HUES48 (cell line): ENCODE data around the gene CIDEA.

Experiments used
- H3K27ac ChIP-seq: one replicate; pipeline ENCODE4 v1.7.0; 2013; ENCODE audit warnings: low read depth, low read length, inconsistent platforms
- H3K27me3 ChIP-seq: 2 replicates; pipeline ENCODE4 v1.6.1; 2013; ENCODE audit warnings: mild to moderate bottlenecking, low read length; ENCODE audit not compliant: control insufficient read depth, insufficient read depth
- H3K36me3 ChIP-seq: 2 replicates; pipeline ENCODE4 v1.6.1; 2013; ENCODE audit warnings: low read length; ENCODE audit not compliant: control insufficient read depth, insufficient read depth
- H3K4me1 ChIP-seq: 2 replicates; pipeline ENCODE4 v1.6.1; 2013; ENCODE audit warnings: mild to moderate bottlenecking, low read length; ENCODE audit not compliant: control insufficient read depth, insufficient read depth
- H3K4me3 ChIP-seq: 2 replicates; pipeline ENCODE4 v1.5.1; 2013; ENCODE audit warnings: mild to moderate bottlenecking, low read depth, low read length
- H3K9ac ChIP-seq: 2 replicates; pipeline ENCODE4 v1.6.1; 2013; ENCODE audit warnings: mild to moderate bottlenecking, low read depth, low read length, moderate library complexity
- H3K9me3 ChIP-seq: 2 replicates; pipeline ENCODE4 v1.6.1; 2013; ENCODE audit warnings: low read length; ENCODE audit not compliant: control insufficient read depth, insufficient read depth

CIDEA gene

GRCh38 chr18:12312976-12313375 lies 58.8 kb downstream of the CIDEA start:
- no peak overlapping the region for H3K9ac ChIP-seq
- H3K4me3 ChIP-seq, result no peak overlapping the region
- peaks cover 4% of the 10 kb centered on the region; the same call in 1 of the 2 replicates for H3K27me3 ChIP-seq
- H3K36me3 ChIP-seq, result peaks cover 71% of the 10 kb centered on the region
- no peak overlapping the region for H3K27ac ChIP-seq
- peaks cover 6% of the 10 kb centered on the region for H3K4me1 ChIP-seq
- H3K9me3 ChIP-seq, result no peaks in the 10 kb centered on the region

- Histone ChIP-seq H3K27ac (no peak overlapping the region), H3K9ac (no peak overlapping the region), H3K4me3 (no peak overlapping the region), H3K27me3 (peaks cover 2% of the 10 kb centered on the region; the same call in 1 of the 2 replicates), H3K36me3 (peaks cover 76% of the 10 kb centered on the region), H3K9me3 (no peaks in the 10 kb centered on the region), H3K4me1 (peaks cover 6% of the 10 kb centered on the region)
These were observed 59.5 kb downstream of the CIDEA start for GRCh38 chr18:12313530-12314245.

- Histone ChIP-seq H3K27me3 (no peaks in the 10 kb centered on the region), H3K9ac (no peak overlapping the region), H3K9me3 (no peaks in the 10 kb centered on the region), H3K4me1 (peaks cover 1% of the 10 kb centered on the region), H3K4me3 (no peak overlapping the region), H3K36me3 (peaks cover 73% of the 10 kb centered on the region), H3K27ac (no peak overlapping the region)
These were observed 60.6 kb downstream of the CIDEA start for GRCh38 chr18:12314591-12315305.

- no peak overlapping the region for H3K27ac ChIP-seq
- no peak overlapping the region for H3K4me3 ChIP-seq
- H3K27me3 ChIP-seq, result no peaks in the 10 kb centered on the region
- H3K4me1 ChIP-seq, result no peaks in the 10 kb centered on the region
- H3K9ac ChIP-seq, result no peak overlapping the region
- H3K9me3 ChIP-seq, result no peaks in the 10 kb centered on the region
- H3K36me3 ChIP-seq, result peaks cover 73% of the 10 kb centered on the region
These were observed 61.3 kb downstream of the CIDEA start for GRCh38 chr18:12315490-12315889.

- no peaks in the 10 kb centered on the region for H3K4me1 ChIP-seq
- H3K36me3 ChIP-seq, result peaks cover 76% of the 10 kb centered on the region
- no peak overlapping the region for H3K27ac ChIP-seq
These were observed 61.8 kb downstream of the CIDEA start for GRCh38 chr18:12315911-12316310.

GRCh38 chr18:12317664-12318333 lies 63.6 kb downstream of the CIDEA start:
- no peaks in the 10 kb centered on the region for H3K9me3 ChIP-seq
- H3K9ac ChIP-seq, result no peak overlapping the region
- peaks cover 68% of the 10 kb centered on the region for H3K36me3 ChIP-seq
- no peak overlapping the region for H3K4me3 ChIP-seq
- no peaks in the 10 kb centered on the region for H3K27me3 ChIP-seq
- H3K27ac ChIP-seq, result no peak overlapping the region
- H3K4me1 ChIP-seq, result no peaks in the 10 kb centered on the region

More at GRCh38 chr18:12315911-12316310, 61.8 kb downstream of the CIDEA start:
- Histone ChIP-seq H3K9me3 (no peaks in the 10 kb centered on the region), H3K4me3 (no peak overlapping the region), H3K9ac (no peak overlapping the region), H3K27me3 (no peaks in the 10 kb centered on the region)

GRCh38 chr18:12318334-12318697 lies 64.2 kb downstream of the CIDEA start:
- no peaks in the 10 kb centered on the region for H3K27me3 ChIP-seq
- no peak overlapping the region for H3K4me3 ChIP-seq
- H3K27ac ChIP-seq, result no peak overlapping the region
- no peaks in the 10 kb centered on the region for H3K9me3 ChIP-seq
- H3K36me3 ChIP-seq, result peaks cover 66% of the 10 kb centered on the region
- H3K9ac ChIP-seq, result no peak overlapping the region
- no peaks in the 10 kb centered on the region for H3K4me1 ChIP-seq

- H3K4me1 ChIP-seq, result no peaks in the 10 kb centered on the region
- no peak overlapping the region for H3K4me3 ChIP-seq
- no peak overlapping the region for H3K27ac ChIP-seq
- no peaks in the 10 kb centered on the region for H3K27me3 ChIP-seq
- peaks cover 61% of the 10 kb centered on the region for H3K36me3 ChIP-seq
- H3K9me3 ChIP-seq, result no peaks in the 10 kb centered on the region
- no peak overlapping the region for H3K9ac ChIP-seq
These were observed 64.7 kb downstream of the CIDEA start for GRCh38 chr18:12318857-12319256.

GRCh38 chr18:12321333-12321732 lies 67.2 kb downstream of the CIDEA start:
- H3K4me3 ChIP-seq, result no peak overlapping the region
- H3K36me3 ChIP-seq, result peaks cover 54% of the 10 kb centered on the region
- no peak overlapping the region for H3K27ac ChIP-seq
- no peaks in the 10 kb centered on the region for H3K27me3 ChIP-seq
- H3K9me3 ChIP-seq, result no peaks in the 10 kb centered on the region
- H3K9ac ChIP-seq, result no peak overlapping the region
- H3K4me1 ChIP-seq, result no peaks in the 10 kb centered on the region

GRCh38 chr18:12324991-12325725 lies 71.0 kb downstream of the CIDEA start:
- Histone ChIP-seq H3K4me3 (no peak overlapping the region), H3K27me3 (no peaks in the 10 kb centered on the region), H3K9ac (no peak overlapping the region), H3K4me1 (no peaks in the 10 kb centered on the region), H3K27ac (no peak overlapping the region), H3K36me3 (peaks cover 64% of the 10 kb centered on the region), H3K9me3 (no peaks in the 10 kb centered on the region)
